ENCODE data around the gene KIAA0232. TPM values are rescaled to one million over a fixed set of nuclear protein-coding genes. Genes with fewer than 3 reads are reported as not detected.

The KIAA0232 gene
- total and polyA plus RNA-seq, 9 of the 15 experiments (the other 6 are each of a cell fraction or from before 2014, with no cell fraction given): 3.5 to 17.4 (median 13.0) TPM

- TF ChIP-seq NBN (IDR thresholded peaks at IDR 0.05; ENCODE audit: low read depth): peak; percentile 90
- TF ChIP-seq ZFP30 (CRISPR knock-in tag; IDR thresholded peaks at IDR 0.05; ENCODE audit: borderline replicate concordance): no peak
- no peak for TF ChIP-seq NCOA2 (IDR thresholded peaks at IDR 0.05; ENCODE audit: partially characterized antibody in 2 of 2)
- TF ChIP-seq ZNF232 (CRISPR knock-in tag; IDR thresholded peaks at IDR 0.05): no peak
- TF ChIP-seq TGIF2 (CRISPR knock-in tag; IDR thresholded peaks at IDR 0.05): no peak
- TF ChIP-seq EZH2 (IDR thresholded peaks at IDR 0.05; ENCODE audit: borderline replicate concordance, low read depth, low read length): no peak
- TF ChIP-seq NFIC (IDR thresholded peaks at IDR 0.05): peak; percentile 82
- no peak for TF ChIP-seq PPARD (CRISPR knock-in tag; IDR thresholded peaks at IDR 0.05)
- no peak for TF ChIP-seq FOXA1 (IDR thresholded peaks at IDR 0.05; ENCODE audit: borderline replicate concordance)
- no peak for TF ChIP-seq RFX5 (IDR thresholded peaks at IDR 0.05; ENCODE audit: low read depth, low read length)
- TF ChIP-seq ZNF316 (IDR thresholded peaks at IDR 0.05): peak; percentile 100
- TF ChIP-seq MED1 (CRISPR knock-in tag; IDR thresholded peaks at IDR 0.05; ENCODE audit: borderline replicate concordance): no peak
- TF ChIP-seq DMBX1 (CRISPR knock-in tag; IDR thresholded peaks at IDR 0.05; ENCODE audit: borderline replicate concordance): peak; percentile 71
- no peak for TF ChIP-seq PHB (CRISPR knock-in tag; IDR thresholded peaks at IDR 0.05)
- no peak for TF ChIP-seq ZBTB26 (CRISPR knock-in tag; IDR thresholded peaks at IDR 0.05)
- 0 out of 2 replicates have a peak, but pooled peaks have one; percentile 32 for TF ChIP-seq POLR2A (conservative IDR thresholded peaks at IDR 0.05)
- no peak for TF ChIP-seq ZNF785 (CRISPR knock-in tag; IDR thresholded peaks at IDR 0.05)
- no peak for TF ChIP-seq ELF2 (CRISPR knock-in tag; IDR thresholded peaks at IDR 0.05)
- TF ChIP-seq ILF3 (IDR thresholded peaks at IDR 0.05; ENCODE audit: borderline replicate concordance): no peak
- TF ChIP-seq ZC3H4 (CRISPR knock-in tag; IDR thresholded peaks at IDR 0.05; ENCODE audit: borderline replicate concordance): no peak
- TF ChIP-seq, protein P1, sequence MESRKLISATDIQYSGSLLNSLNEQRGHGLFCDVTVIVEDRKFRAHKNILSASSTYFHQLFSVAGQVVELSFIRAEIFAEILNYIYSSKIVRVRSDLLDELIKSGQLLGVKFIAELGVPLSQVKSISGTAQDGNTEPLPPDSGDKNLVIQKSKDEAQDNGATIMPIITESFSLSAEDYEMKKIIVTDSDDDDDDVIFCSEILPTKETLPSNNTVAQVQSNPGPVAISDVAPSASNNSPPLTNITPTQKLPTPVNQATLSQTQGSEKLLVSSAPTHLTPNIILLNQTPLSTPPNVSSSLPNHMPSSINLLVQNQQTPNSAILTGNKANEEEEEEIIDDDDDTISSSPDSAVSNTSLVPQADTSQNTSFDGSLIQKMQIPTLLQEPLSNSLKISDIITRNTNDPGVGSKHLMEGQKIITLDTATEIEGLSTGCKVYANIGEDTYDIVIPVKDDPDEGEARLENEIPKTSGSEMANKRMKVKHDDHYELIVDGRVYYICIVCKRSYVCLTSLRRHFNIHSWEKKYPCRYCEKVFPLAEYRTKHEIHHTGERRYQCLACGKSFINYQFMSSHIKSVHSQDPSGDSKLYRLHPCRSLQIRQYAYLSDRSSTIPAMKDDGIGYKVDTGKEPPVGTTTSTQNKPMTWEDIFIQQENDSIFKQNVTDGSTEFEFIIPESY (CRISPR knock-in tag; IDR thresholded peaks at IDR 0.05): no peak
- peak; percentile 92 for TF ChIP-seq SMAD4 (CRISPR knock-in tag; conservative IDR thresholded peaks at IDR 0.05)
- TF ChIP-seq, protein P2, sequence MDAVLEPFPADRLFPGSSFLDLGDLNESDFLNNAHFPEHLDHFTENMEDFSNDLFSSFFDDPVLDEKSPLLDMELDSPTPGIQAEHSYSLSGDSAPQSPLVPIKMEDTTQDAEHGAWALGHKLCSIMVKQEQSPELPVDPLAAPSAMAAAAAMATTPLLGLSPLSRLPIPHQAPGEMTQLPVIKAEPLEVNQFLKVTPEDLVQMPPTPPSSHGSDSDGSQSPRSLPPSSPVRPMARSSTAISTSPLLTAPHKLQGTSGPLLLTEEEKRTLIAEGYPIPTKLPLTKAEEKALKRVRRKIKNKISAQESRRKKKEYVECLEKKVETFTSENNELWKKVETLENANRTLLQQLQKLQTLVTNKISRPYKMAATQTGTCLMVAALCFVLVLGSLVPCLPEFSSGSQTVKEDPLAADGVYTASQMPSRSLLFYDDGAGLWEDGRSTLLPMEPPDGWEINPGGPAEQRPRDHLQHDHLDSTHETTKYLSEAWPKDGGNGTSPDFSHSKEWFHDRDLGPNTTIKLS (IDR thresholded peaks at IDR 0.05; ENCODE audit: borderline replicate concordance, low read depth): peak; percentile 39; the same call in 1 of the 2 replicates
- no peak for TF ChIP-seq ZNF77 (CRISPR knock-in tag; IDR thresholded peaks at IDR 0.05)
- no peak for TF ChIP-seq ATF1 (CRISPR knock-in tag; IDR thresholded peaks at IDR 0.05)
- TF ChIP-seq ATF1 (tag; IDR thresholded peaks at IDR 0.05): peak; percentile 79
These were observed 134.3 kb downstream of the KIAA0232 start (continued) for GRCh38 chr4:6916587-6917460.

Data from K562 (cell line).